ENCODE measurements around the gene TRMO. TPM values are rescaled to one million over a fixed set of nuclear protein-coding genes. Genes with fewer than 3 reads are reported as not detected.

The TRMO gene
- total RNA-seq, 1 experiment from 2014 or later: 22.5 TPM

DNA sequence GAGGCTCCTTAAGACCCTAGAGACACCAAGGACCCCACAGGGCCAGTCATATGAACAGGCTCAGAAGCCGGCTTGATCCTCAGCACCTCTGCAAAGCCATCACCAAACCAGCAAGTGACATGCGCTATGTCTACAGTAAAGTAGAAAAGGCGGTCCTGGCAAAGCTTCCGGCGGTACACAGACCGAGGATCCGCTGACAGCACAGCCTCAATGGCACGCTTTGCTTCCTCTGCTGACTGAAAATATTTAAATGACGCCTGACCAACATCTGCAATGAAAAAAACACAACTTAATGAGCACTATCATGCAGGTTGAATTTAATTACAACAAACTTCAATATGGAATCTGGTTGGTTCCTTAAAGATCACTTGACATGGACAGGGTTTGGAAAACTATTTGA lies 17.6 kb downstream of the TRMO start:
- DNase-seq (ENCODE audit: low spot score): no peak

DNA sequence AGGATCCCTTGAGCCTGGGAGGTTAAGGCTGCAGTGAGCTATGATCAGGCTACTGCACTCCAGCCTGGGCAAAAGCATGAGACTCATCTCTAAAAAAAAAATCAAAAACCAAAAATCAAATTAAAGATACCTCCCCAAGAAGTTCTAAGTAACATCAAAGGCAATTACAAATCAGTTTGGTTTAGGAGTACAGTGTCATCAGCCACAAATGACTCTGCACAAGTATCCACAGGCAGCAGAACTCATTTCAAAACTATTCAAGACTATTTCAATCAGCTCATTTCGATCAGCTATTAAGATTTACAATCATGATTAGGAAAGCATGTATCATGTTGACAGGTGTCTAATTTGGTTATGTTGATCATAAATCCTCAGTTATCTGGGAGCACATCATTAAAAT lies 19.1 kb downstream of the TRMO start:
- no peak for DNase-seq (ENCODE audit: low spot score)

DNA sequence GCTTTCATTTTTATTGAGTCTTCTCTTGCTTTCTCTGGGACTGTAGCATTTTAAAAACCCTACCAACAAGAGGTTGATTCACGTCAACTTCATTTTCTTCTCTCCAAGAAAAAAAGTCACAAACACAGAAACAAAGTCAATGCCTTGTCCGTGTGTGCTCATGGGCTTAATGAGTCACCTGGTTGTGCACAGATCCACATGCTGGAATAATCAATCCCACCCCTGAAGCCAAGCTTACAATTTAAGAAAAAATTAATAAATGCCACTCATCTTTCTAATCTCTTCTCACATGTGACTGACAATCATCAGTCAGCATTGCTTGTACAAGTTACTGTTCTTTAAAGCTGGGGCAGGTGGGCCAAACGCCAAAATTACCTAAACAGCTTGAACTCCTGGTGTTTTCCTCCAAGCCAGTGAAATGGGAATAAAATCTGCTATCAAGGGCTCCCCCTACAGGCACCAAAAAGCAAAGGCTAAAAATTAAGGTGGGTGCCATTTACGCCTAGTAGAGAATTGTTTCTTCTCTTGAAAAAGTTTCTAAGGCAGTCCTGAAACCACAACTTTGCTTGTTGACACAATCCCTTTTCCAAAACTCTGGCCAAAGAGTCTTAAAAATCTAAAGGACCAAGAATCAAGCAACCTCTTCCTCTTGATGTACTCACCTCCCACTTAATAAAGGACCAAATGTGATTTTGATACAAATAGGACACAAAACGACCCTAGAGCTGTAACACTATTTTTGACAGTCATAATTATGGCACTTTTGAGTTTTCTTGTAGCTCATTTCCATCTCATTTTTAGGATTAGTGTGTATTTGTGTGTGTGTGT lies 21.3 kb downstream of the TRMO start:
- DNase-seq (ENCODE audit: low spot score): peak; percentile 68

DNA sequence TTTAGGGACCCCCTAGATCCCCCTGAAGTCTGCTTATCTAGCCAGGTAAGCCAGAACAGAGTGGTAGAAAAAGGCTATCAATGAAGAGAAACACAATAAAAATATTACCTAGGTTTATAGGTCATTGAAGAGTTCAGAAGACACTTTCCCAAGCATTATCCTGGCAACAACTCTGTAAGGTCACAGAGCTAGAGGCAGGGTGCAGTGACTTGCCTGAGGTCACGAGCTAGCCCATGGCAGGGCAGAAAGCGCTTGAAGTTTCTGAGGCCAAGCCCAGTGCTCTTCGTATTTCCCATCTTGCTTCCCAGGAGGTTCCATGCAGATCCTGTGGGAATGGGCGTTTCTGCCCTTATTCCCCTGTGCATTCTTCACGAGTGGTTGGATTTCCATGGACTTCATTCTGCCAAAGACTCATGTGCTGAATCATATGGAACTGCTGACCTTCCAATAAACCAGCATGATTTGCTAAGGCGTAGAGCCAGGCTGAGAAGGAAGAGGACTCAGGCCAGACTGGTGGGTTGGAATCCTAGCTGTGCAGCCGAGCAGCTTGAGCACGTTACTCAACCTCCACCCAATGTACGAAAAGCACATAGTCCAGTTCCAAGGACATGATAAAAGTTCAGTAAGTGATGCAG lies 22.1 kb downstream of the TRMO start:
- no peak for DNase-seq (ENCODE audit: low spot score)

DNA sequence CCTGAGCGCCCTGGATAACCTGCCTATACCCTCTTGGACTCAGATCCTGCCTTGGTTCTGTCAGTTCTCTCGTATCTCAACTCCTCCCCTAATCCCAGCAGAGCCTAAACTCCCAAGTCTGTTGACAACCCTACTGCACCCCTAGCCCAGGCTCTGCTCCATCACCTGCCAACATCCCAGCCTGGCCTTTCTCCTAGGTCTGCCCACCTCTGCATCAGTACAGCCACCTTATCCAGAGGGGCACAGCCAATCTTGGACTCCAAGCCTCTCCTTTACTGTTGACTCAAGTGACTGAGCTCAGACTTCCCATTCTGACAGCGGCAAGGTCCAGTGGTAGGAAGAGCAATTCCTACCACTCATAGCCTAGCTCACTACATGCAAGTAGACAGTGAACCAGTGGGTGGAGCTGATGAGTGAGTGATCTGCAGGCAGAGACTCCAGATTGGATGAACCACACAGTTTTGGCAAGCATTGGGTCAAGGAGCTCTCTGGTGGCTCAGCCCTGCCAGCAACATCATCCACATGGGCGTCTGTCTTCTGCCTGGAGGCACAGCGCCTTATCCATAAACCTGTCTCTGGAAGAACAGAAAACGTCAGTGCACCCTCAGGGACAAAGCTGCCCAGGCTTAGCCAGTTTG lies 26.5 kb downstream of the TRMO start:
- DNase-seq (ENCODE audit: low spot score): peak; percentile 21

DNA sequence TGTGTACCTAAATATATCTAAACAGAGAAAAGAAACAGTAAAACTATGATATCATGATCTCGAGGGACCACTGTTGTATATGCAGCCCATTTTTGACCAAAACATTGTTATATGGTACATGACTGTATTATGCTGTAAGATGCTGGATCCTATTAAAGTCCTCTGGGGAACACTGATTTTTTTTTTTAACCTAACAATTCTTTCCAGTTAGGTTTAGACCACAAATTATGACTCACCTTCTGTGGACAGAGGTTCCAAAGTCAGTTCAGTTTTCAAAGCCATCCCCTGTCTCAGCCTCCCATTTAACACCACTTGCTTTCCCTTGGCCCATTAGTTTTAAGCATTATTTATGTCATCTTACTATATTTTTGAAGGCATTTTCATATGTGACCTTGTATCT lies 27.1 kb downstream of the TRMO start:
- DNase-seq (ENCODE audit: low spot score): peak; percentile 29

DNA sequence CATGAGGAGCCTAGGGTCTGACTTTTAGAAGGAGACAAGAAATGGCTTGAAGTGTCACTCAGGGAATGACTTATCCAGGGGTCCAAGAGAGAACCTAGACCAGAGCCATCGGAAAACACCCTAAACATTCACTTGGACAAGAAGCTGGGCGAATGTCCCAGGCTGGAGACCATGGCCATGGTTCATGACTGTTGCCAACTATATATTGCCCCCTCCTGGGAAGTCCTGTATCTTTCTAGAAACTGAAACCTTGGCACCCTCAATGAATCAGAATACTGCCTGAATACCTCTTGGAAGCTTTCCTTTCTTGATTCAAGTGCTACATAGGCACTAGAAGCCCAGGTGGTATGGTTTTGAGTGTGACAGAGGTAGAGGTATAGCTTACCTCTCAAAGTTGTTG lies 29.9 kb downstream of the TRMO start:
- DNase-seq (ENCODE audit: low spot score): no peak

DNA sequence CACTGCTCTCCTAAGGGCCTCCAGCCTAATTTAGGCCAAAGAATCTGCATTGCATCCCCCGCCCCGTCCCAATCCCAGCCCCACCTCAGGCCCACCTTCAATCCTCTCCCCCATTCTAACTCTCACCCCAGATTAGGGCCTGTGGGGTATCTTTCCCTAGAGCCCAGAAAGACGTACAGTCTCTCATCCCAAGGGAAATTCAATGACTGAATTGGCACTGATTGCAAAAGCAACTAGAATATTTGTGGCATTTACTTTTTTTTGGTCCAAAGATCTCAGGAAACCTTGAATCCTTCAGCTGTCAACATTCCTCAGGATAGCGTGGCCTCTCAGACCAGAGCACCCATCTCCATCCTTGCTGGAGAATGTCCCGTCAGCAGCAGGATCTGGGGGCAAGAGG lies 30.6 kb downstream of the TRMO start:
- no peak for DNase-seq (ENCODE audit: low spot score)

DNA sequence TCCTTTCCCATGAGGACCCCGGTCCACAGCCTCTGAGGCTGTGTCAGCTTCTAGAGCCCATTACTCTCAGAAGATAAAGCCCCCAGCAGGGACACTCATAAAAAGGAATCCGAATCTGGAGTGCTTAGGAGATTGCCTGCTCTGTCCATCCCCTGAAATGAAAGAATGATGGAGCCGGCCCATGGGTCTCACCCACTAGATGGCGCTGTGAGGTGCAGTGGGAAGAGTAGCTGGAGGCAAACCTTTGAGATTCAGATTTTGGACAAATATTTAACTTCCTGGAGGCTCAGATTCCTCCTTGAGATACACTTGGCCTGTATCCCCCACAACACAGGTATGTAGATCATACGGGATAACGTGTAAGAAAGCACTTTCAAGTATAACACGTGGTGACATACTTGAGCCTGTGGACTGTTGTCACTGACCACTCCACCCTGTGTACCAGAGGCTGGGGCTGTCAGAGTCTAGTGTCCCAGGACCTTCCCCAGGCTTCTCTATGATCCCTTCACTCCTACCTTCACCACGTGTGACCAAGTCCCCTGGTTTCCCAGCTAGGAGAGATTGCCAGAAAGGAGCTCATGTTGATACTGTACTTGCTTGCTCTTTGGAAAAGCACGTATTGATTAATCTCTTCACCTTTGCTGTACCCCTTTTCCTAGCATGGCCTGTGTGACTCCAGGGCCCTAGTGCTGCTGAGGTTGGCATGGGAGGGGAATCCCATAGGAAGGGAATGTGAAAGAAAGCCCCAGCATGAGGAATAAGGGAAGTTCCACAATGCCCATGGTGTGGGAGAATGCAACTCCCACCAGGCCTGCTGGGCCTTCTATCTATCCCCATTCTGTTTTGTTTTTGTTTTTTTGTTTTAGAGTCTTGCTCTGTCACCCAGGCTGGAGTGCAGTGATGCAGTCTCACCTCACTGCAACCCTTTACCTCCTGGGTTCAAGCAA lies 32.1 kb downstream of the TRMO start:
- no peak for DNase-seq (ENCODE audit: low spot score)

DNA sequence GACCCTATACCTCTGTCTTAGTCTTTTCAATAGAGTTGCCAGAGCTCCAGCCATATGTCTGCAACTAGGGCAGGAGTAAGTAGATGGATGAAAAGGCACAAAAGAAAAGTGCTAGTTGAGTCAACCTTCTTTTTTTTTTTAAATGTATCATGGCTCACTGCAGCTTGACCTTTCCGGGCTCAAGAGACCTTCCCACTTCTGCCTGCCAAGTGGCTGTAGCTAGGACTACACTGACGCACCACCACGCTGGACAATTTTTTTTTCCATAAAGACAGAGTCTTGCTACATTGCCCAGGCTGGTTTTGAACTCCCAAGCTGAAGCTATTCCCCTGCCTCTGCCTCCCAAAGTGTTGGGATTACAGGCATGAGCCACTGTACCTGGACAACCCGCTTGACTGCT lies 42.0 kb downstream of the TRMO start:
- no peak for DNase-seq (ENCODE audit: low spot score)

DNA sequence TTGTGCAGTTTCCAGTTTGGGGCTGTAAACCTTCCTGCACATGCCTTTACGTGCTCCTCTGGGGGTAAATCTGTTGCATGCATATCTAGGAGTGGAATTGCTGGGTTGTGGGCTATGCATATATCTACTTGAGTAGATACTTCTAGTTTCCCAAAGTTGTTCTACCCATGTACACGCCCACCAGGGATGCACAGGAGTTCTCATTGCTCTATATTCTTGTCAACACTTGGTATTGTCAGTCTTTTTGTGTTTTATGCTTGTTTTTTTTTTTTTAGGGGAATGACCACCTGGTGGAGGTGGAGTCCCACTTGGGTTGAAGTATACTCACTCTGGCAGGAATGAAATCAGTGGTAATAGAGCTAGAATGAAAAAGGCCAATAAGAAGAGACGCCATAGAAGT lies 46.2 kb downstream of the TRMO start:
- no peak for DNase-seq (ENCODE audit: low spot score)

DNA sequence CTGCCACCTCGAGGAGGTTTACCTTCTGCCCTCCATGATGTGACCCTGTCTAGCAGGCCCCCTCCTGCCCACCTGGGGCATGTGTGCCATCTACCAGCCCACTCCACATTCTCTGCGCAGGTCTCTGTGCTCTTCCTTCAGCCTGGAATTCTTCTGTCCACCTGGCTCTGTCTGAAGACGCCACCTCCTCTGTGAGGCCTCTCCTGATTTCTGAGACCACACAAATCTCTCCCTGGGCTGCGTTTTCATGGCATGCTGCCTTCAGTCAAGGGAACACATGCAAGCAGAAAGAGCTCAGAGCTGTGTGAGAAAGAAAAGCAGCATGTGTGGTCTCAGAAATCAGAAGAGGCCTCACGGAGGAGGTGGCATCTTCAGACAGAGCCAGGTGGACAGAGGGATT lies 47.2 kb downstream of the TRMO start:
- DNase-seq (ENCODE audit: low spot score): no peak

DNA sequence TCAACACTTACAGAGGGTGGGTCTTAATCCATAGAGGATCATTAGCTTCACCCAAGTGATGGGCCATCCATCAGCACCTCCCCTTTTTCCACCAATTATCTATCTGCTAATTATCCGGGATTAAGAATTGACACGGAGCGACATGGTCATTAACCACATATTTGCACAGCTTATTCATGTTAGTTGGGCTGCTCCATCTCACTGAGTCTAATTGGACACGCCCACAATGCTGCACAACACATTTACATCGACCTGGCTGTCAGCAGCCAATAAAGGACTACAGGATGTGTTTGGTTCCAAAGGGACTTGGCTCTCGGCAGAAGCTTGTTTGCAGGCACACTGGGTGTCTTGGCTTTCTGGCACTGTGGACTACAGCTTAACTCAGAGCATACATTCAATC lies 47.7 kb downstream of the TRMO start:
- DNase-seq (ENCODE audit: low spot score): no peak

DNA sequence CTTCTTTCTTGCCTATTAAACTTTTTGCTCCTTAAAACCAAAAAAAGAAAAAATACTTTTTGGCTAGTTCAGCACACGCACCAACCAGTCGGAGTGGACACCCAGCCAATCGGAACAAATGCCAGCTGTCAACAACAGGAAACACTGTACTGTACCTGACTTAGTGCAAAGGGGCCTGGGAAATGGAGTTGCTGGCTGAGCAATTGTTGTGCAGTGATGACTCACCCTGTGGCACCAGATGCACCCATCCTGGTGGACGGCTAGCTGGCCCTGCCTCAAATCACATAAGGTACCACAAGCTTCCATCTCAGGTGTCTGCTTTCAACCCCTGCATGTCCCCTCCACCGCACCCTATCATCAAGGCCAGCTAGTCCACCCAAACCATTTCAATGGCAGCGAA lies 48.4 kb downstream of the TRMO start:
- DNase-seq (ENCODE audit: low spot score): peak; percentile 79

DNA sequence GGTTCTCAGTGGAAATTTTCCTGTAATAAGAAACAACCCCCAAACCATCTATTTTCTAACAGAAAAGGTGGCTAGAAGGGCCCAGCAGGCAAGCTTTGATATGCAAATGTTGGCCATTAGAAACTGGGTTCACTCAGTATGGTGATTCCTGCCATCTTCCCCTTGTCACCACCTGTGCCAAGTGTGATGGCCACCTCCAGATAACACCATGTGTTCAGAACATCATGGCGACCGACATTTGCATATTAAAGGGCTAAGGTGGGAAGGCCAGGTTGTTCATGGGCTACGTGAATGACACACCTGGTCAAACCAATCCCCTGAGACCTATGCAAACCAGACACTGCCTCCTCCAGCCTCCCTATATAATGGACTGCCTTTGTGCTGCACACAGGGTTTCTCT lies 48.9 kb downstream of the TRMO start:
- DNase-seq (ENCODE audit: low spot score): no peak

DNA sequence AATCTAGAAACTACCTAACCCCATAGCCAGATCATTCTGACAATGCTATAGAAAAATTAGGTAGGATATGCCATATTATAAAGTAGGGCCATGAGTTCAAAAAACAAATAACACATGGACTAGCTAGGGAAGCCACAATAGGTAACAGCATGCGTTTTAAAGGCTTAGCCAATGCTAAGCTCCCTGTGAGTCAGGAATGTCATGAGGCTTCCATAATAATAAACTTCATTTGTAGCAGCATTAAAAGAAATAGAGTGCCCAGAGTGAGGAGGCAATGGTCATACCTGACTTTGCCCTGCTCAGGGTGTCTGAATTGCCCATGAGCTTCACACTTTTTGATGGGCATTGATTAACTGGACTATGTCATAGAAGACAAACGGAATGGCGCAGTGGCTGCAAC lies 53.4 kb downstream of the TRMO start:
- DNase-seq (ENCODE audit: low spot score): no peak

DNA sequence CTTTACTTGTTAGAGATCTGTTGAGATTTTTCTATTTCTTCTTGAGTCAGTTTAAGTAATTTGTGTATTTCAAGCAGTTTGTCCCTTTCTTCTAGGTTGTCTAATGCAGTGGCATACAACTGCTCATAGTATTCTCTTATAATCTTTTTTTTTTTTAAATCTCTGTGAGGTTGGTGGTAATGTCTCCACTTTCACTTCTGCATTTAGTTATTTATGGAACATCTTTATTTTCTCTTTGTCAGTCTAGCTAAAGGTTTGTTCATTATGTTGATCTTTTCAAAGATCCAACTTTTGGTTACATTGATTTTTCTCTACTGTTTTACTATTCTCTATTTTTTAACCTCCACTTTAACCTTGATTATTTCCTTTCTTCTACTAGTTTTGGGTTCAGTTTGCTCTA lies 55.5 kb downstream of the TRMO start:
- DNase-seq (ENCODE audit: low spot score): no peak

DNA sequence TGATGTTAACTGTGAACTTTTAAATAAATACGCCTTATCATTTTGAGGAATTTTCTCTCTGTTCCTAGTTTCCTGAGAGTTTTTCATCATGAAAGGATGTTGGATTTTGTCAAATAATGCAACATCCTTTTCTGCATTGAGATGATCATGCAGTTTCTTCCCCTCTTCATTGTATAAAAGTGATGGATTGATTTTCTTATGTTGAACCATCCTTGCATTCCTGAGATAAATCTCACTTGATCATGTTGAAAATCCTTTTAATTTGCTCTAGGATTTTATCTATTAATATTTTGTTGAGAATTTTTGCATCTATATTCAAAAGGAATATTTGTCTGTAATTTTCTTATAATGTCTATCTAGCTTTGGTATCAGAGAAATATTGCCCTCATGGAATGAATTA lies 56.0 kb downstream of the TRMO start:
- DNase-seq (ENCODE audit: low spot score): no peak

DNA sequence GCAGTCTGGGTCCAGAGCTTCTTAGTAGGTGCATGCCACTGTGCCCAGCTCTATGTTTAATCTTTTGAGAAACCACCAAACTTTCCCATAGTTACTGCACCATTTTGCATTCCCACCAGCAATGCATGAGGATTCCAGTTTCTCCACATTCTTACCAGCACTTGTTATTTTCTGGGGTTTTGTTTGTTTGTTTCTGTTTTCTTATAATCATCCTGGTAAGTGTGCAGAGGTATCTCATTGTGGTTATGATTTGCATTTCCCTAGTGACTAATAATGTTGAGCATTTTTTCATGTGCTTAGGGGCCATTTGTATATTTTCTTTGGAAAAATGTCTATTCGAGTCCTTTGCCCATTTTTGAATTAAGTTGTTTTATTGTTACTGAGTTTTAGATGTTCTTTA lies 57.9 kb downstream of the TRMO start:
- DNase-seq (ENCODE audit: low spot score): no peak

DNA sequence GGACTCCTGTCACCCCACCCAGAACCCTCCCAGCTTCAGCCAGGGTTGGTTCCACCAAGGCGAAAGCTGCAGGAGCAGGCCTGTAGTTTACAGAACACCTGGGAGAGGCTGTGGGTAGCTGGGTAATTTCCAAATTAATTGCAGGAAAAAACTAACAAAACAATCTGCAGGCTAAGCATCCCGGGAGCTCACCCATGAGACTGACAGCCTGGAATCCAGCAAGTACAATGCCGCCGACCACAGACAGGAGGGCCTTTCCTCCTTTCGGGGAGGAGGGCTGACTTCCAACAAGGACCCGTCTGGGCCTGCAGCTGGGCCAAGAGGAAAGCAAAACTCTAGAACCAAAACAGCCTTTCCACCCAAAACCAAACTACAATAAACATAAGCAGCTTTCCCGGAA lies 59.0 kb downstream of the TRMO start:
- no peak for DNase-seq (ENCODE audit: low spot score)

DNA sequence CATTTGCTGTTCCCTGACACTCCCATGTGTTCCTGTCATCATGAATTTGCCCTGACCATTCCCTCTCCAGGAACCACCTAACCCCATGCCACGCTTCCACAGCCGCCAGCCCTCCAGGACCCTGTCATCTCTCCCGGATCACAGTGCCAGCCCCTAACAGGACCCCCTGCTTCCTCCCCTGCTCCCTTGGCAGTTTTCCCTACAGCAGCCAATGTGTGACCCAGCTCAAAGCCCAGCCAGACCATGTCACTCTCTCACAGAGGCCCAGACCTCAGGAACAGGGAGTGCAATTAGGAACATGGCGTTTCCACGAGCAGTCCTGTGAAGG lies 61.2 kb downstream of the TRMO start:
- DNase-seq (ENCODE audit: low spot score): no peak

DNA sequence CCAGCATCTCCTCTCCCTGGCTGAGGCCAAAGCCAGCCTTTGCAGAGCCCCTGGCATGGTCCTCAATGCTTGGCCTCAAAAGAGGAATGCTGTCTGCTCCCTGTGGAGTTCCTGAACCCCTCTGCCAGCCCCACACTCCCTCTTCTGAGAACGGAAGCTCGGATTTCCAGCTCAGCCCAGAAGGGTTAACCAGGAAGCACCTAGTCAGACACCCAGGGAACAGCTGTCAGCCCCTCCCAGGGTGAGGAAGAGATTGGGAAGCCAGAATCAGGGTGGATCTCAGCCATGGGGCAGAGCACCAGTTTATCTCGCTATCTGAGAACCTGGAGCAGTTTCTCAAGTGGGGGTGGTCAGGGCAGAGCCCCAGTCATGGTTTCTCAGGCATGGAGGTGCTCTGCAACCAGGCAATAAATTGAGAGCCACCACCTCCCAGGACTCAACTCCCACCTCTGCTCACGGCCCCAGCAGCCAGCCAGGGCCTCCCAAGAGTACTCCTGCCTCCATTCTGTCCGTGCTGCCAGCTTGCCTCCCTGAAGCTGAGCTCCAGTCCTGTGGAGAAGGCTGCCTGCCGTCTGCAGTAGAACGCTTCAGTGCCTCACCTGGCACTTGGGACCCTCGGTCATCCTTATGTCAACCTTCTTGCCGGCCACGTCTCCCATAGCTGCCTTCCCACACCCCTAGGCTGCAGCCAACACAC lies 61.7 kb downstream of the TRMO start:
- no peak for DNase-seq (ENCODE audit: low spot score)

All from A172 (cell line).